Cardiac fibroblast (primary cell): Measurements from ENCODE around the gene DSE.

Source experiments
- DNase-seq, 2 donors: peaks; one replicate each; pipeline versions ENCODE4 v3.0.0 to v3.0.0-alpha.2; 2010; ENCODE audit warnings: low read depth in 2 of 2
- H3K4me3 ChIP-seq, 2 donors: replicated peaks in 1 of 2; 1 replicate in 1 of 2; 2 replicates in 1 of 2; pipeline ENCODE4 v1.5.1; 2011; ENCODE audit warnings: low read depth in 2 of 2, low read length in 2 of 2, mild to moderate bottlenecking in 2 of 2, moderate library complexity in 1 of 2
- TF ChIP-seq, protein P1 (sequence below): IDR thresholded peaks from one replicate; pipeline ENCODE4 v1.5.1; 2011; ENCODE audit warnings: low read depth, mild to moderate bottlenecking, low read length, inconsistent platforms

Gene DSE

DNA sequence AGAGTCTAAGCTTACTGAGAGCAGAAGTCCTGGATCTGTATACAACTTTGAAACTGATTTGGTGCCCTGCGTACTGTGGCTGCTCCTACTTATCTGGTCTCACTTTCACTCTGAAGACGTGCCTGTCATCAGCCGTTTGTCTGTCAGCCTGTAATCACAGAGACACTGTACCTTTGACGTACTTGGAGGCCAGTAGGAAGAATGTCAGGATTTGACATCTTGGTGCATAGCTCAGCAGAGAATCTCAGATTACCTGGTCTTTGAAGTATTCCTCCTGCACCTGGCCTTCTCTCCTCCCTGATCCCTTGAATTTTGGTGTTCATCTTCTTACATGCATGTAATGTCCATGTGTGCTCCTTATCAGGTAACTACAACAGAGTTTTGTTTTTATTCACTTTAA is 37.7 kb downstream of the DSE start:
- no peak for DNase-seq
- no peak overlapping the region for H3K4me3 ChIP-seq
- TF ChIP-seq, protein P1, sequence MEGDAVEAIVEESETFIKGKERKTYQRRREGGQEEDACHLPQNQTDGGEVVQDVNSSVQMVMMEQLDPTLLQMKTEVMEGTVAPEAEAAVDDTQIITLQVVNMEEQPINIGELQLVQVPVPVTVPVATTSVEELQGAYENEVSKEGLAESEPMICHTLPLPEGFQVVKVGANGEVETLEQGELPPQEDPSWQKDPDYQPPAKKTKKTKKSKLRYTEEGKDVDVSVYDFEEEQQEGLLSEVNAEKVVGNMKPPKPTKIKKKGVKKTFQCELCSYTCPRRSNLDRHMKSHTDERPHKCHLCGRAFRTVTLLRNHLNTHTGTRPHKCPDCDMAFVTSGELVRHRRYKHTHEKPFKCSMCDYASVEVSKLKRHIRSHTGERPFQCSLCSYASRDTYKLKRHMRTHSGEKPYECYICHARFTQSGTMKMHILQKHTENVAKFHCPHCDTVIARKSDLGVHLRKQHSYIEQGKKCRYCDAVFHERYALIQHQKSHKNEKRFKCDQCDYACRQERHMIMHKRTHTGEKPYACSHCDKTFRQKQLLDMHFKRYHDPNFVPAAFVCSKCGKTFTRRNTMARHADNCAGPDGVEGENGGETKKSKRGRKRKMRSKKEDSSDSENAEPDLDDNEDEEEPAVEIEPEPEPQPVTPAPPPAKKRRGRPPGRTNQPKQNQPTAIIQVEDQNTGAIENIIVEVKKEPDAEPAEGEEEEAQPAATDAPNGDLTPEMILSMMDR: no peak

DNA sequence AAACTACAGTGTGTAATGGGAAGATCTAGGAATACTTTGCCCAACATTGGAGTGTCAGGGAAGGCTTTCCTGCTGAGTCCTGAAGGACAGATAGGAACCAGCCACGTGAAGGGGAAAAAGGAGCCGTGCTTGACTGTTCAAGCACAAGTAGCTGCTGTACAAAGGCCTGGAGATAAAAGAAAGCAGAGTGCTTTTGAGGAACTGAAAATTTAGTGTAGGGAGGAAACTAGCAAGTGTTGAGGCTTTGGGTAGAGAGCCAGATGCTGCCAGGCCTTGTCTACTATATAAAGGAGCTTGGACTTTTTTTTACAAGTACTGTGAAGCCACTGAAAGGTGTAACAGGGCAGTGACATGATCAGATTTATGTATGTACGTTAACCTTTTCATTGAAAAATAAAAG is 39.0 kb downstream of the DSE start:
- H3K4me3 ChIP-seq: no peak overlapping the region
- TF ChIP-seq, protein P1: no peak
- DNase-seq: no peak

DNA sequence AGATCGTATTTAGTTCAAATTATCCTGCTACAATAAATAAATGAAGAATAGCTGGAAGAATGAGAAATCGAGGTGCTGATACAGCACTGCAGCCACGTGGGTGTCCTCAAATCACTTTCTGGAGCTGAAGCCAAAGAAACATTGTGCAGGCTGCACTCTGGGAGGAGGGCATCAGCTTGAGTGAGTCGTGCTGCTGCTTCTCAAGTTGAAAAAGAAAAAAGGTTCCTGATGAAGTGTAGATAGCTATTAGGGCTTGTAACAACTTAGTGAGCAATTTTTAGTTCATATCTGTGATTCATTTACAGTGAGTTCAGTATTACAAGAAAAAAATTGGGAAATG is 40.5 kb downstream of the DSE start:
- DNase-seq: peak; percentile 65 to 78
- TF ChIP-seq, protein P1: no peak
- H3K4me3 ChIP-seq: no peak overlapping the region

DNA sequence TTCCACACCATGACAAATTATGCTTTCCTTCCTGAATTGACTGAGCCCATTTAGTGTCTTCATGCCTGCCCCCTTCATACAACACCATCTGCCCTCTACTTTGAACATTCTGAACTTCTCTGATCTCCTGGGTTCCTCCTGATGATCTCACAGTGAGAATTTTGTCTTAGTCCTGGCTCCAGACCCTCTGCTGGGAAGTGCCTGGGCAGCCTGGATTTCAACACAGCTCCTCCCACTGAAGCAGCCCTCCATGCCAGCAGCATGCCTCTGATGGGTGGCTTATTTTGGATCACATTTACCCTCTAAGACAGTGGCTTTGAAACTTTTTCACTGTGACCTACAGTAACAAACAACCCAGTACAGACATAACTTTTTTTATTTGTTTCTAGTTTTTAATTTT is 41.5 kb downstream of the DSE start:
- DNase-seq: peak in 1 of 2 donors; percentile 49
- H3K4me3 ChIP-seq: no peak overlapping the region
- TF ChIP-seq, protein P1: no peak

DNA sequence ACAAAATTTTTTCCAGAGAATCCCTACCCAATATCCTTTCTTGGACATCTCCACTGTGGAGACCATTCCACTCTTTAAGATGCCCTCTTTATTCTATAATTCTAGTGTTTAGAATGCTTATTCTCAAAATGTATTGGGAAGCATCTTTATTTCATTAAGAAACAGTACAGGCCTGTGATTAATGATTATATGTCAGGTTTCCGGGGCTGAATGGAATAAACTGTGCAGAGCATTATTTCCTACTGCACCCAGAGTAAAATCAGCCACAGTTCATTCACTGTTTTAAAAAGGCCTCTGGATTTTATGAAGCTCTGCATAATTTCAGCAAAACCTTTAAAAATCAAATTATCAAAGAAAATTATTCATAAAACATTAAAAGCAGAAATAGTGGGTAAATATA is 42.6 kb downstream of the DSE start:
- H3K4me3 ChIP-seq: no peak overlapping the region
- DNase-seq: no peak
- TF ChIP-seq, protein P1: no peak

DNA sequence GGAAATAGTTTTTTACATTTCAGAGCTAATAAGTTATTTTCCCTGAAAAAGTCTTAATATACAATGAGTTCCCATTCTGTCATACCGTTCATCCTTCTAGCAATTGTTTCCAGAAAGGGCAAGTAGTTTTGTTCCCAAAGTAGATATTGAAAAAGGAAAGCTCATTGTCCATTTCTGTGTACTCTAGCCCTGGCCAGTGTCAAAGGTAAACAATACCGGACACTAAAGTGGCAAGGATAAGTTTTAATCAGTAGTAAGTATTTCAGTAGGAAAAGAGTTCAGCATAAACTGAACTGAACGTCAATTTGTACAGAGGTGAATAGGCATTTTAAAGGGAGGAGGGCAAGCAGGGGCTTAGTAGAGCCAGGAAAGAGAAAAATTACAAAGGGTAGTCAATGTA is 46.9 kb downstream of the DSE start:
- no peak overlapping the region for H3K4me3 ChIP-seq
- no peak for DNase-seq
- TF ChIP-seq, protein P1: no peak

DNA sequence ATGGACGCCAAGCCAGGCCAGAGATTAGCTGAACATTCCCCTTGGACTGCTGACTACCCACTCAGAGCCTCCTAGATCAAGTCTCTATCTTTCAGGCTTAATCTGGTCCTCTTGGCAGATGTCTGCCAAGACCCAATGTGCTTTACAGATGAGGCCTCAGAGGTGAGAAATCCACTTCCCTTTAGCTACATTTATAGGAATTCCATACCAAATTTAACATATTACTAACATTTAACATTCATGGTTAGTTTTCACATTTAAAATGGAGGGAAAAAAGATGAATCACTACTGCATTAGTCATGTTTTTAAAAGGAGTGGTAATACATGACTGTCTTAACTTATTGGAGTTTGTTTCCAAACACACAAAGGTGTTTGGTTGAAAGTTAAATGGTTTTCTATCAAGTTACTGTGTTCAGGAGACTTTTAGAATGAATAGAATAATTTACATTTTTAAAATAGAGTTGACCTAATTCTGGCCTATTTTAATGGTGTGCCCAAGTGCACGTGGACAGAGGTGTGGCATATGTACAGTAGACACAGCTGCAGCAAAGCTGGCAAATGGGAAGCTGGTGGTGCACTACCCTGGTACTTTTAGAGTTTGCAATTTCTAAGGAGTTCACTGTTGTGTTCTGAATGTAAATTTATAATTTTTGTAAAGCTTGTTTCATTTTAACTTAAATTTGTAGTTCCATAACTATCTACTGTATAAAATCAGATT is 48.5 kb downstream of the DSE start:
- TF ChIP-seq, protein P1: no peak
- H3K4me3 ChIP-seq: no peak overlapping the region
- peak in 1 of 2 donors; percentile 59 for DNase-seq
